WTC11 (cell line): ENCODE measurements around the gene POLR3H. TPM values are rescaled to one million over a fixed set of nuclear protein-coding genes. Genes with fewer than 3 reads are reported as not detected.

Experiments
- ATAC-seq: fragments of 200-7000 bp; cut with Tn5 transposase; 2 replicates; pipeline ENCODE4 v1.10.0; 2021; ENCODE audit warnings: mild to moderate bottlenecking, moderate library complexity
- CTCF ChIA-PET: fragments of 300-600 bp; sonication (Branson Sonifier 250); formaldehyde crosslinking; loops from one replicate; lab custom pipeline; 2021; ENCODE audit warnings: antibody characterized with exemption; lab: Charles Lee
- POLR2A ChIA-PET: fragments of 350-600 bp; sonication (Branson Sonifier 250); formaldehyde crosslinking; loops from one replicate; lab custom pipeline; 2021; ENCODE audit warnings: antibody characterized with exemption; lab: Charles Lee
- DNase-seq: peaks from one replicate; pipeline ENCODE4 v3.0.0; 2021; ENCODE audit warnings: low spot score
- H3K27ac Mint-ChIP-seq: 2 replicates; pipeline ENCODE4 v1.8.0; 2021; ENCODE audit warnings: mixed read lengths
- H3K27me3 Mint-ChIP-seq: 2 replicates; pipeline ENCODE4 v1.8.0; 2021; ENCODE audit warnings: low read depth, mild to moderate bottlenecking, moderate library complexity, mixed read lengths
- H3K36me3 Mint-ChIP-seq: 2 replicates; pipeline ENCODE4 v1.8.0; 2021; ENCODE audit warnings: mixed read lengths
- H3K4me1 Mint-ChIP-seq: 2 replicates; pipeline ENCODE4 v1.8.0; 2022; ENCODE audit warnings: mixed read lengths
- H3K4me3 Mint-ChIP-seq: 2 replicates; pipeline ENCODE4 v1.8.0; 2021; ENCODE audit warnings: mild to moderate bottlenecking, moderate library complexity, mixed read lengths
- H3K9me3 Mint-ChIP-seq: 2 replicates; pipeline ENCODE4 v1.8.0; 2021; ENCODE audit warnings: mixed read lengths
- CTCF ChIP-seq: fragments of 200-600 bp; IDR thresholded peaks from 2 replicates; pipeline ENCODE4 v1.8.0; 2022; ENCODE audit warnings: antibody characterized with exemption
- FOXP1 ChIP-seq: sonication (generic); formaldehyde crosslinking; IDR thresholded peaks from 2 replicates; pipeline ENCODE4 v1.8.0; 2022; ENCODE audit warnings: missing genetic modification reagents, mild to moderate bottlenecking, moderate library complexity, borderline replicate concordance
- IRF1 ChIP-seq: sonication (generic); formaldehyde crosslinking; IDR thresholded peaks from 2 replicates; pipeline ENCODE4 v1.8.0; 2023; ENCODE audit warnings: missing genetic modification reagents
- JUN ChIP-seq: sonication (generic); formaldehyde crosslinking; IDR thresholded peaks from 2 replicates; pipeline ENCODE4 v1.8.0; 2023; ENCODE audit warnings: mild to moderate bottlenecking, missing genetic modification reagents
- NR3C1 ChIP-seq: sonication (generic); formaldehyde crosslinking; conservative IDR thresholded peaks from 2 replicates; pipeline ENCODE4 v1.8.1; 2023; ENCODE audit warnings: low read depth, mild to moderate bottlenecking, missing genetic modification reagents
- STAT6 ChIP-seq: sonication (generic); formaldehyde crosslinking; conservative IDR thresholded peaks from 2 replicates; pipeline ENCODE4 v1.8.1; 2023; ENCODE audit warnings: mild to moderate bottlenecking, low read depth, missing genetic modification reagents, moderate library complexity
- TEAD1 ChIP-seq: sonication (generic); formaldehyde crosslinking; IDR thresholded peaks from 2 replicates; pipeline ENCODE4 v1.8.0; 2022; ENCODE audit warnings: mild to moderate bottlenecking, missing genetic modification reagents
- TP53 ChIP-seq: sonication (generic); formaldehyde crosslinking; IDR thresholded peaks from 2 replicates; pipeline ENCODE4 v1.8.1; 2023; ENCODE audit warnings: mild to moderate bottlenecking, missing genetic modification reagents
- ZNF263 ChIP-seq: sonication (generic); formaldehyde crosslinking; IDR thresholded peaks from 2 replicates; pipeline ENCODE4 v1.8.1; 2022; ENCODE audit warnings: low read depth, mild to moderate bottlenecking, moderate library complexity, missing genetic modification reagents
- ZNF416 ChIP-seq: fragments of 250-450 bp; sonication (Bioruptor Pico); IDR thresholded peaks from 2 replicates; pipeline ENCODE4 v1.9.0; 2021; ENCODE audit warnings: mild to moderate bottlenecking, inconsistent platforms
- total RNA-seq: library from RNA; stranded (reverse); gene quantifications from 3 replicates; pipeline ENCODE4 v1.2.3, GENCODE V29; 2021

POLR3H gene
- total RNA-seq, 1 experiment from 2014 or later = 28.8 TPM

- ChIA-PET CTCF (interaction anchor here (1.6 to 1.7 kb wide), 2 partner anchors 10 to 130 kb away, joined by 6 to 11 read pairs; partner anchors contain the start of gene POLR3H), POLR2A (no interaction called here)
- Mint-ChIP-seq H3K9me3 (no peaks in the 10 kb centered on the region), H3K27me3 (no peaks in the 10 kb centered on the region), H3K4me1 (peaks cover 11% of the 10 kb centered on the region), H3K36me3 (peaks cover 18% of the 10 kb centered on the region), H3K27ac (no peak overlapping the region), H3K4me3 (no peak overlapping the region)
- ATAC-seq = no peak
- TF ChIP-seq ZNF416 (CRISPR knock-in tag) (no peak), JUN (CRISPR knock-in tag) (no peak), NR3C1 (no peak), STAT6 (CRISPR knock-in tag) (no peak)
- DNase-seq = no peak
Observed at GRCh38 chr22:41534219-41534618, 10.1 kb downstream of the POLR3H start.

- H3K36me3 Mint-ChIP-seq = peaks cover 28% of the 10 kb centered on the region
- POLR2A ChIA-PET = no interaction called here
- H3K27ac Mint-ChIP-seq = peak overlapping the region; percentile 82
Observed at GRCh38 chr22:41532908-41533825, 11.1 kb downstream of the POLR3H start.

GRCh38 chr22:41531715-41532477, 12.4 kb downstream of the POLR3H start:
- no peaks in the 10 kb centered on the region for H3K9me3 Mint-ChIP-seq
- H3K27me3 Mint-ChIP-seq = no peaks in the 10 kb centered on the region
- H3K4me3 Mint-ChIP-seq = no peak overlapping the region
- H3K4me1 Mint-ChIP-seq = peaks cover 5% of the 10 kb centered on the region
- DNase-seq = no peak
- peaks cover 25% of the 10 kb centered on the region for H3K36me3 Mint-ChIP-seq
- no peak for ATAC-seq
- POLR2A ChIA-PET = interaction anchor here (0.5 kb wide), 1 partner anchor 132 kb away, joined by 6 read pairs; no protein-coding TSS in a partner anchor
- no peak for TF ChIP-seq IRF1 (CRISPR knock-in tag)
- TF ChIP-seq ZNF263 (CRISPR knock-in tag) = no peak
- TF ChIP-seq TP53 (CRISPR knock-in tag) = no peak
- TF ChIP-seq TEAD1 (CRISPR knock-in tag) = no peak
- CTCF ChIA-PET = interaction anchor here (1.0 to 1.4 kb wide), 6 partner anchors 8 to 128 kb away, joined by 5 to 25 read pairs (median 10); no protein-coding TSS in a partner anchor
- no peak overlapping the region for H3K27ac Mint-ChIP-seq

More at GRCh38 chr22:41532908-41533825, 11.1 kb downstream of the POLR3H start:
- ATAC-seq (peak; percentile 79), DNase-seq (peak; percentile 87)
- CTCF ChIA-PET = interaction anchor here (0.5 to 1.4 kb wide), 39 partner anchors 8 to 227 kb away, joined by 3 to 25 read pairs (median 4); partner anchors contain the start of genes ACO2, CSDC2, DESI1 and PHF5A
- Mint-ChIP-seq H3K27me3 (no peaks in the 10 kb centered on the region), H3K9me3 (no peaks in the 10 kb centered on the region), H3K4me3 (no peak overlapping the region), H3K4me1 (peaks cover 11% of the 10 kb centered on the region)
- TF ChIP-seq TP53 (CRISPR knock-in tag) (no peak), CTCF (peak; percentile 74), FOXP1 (CRISPR knock-in tag) (peak; percentile 23; the same call in 1 of the 2 replicates)
